Esophagus squamous epithelium (tissue), 4 donors: Measurements from ENCODE around the gene OBSCN.

Experiments used
- CTCF ChIP-seq, 6 experiments: fragments of 450-650 bp in 4 of 6; fragments of 200-600 bp in 2 of 6; sonication (generic) in 2 of 6; IDR thresholded peaks; one replicate each; pipeline ENCODE4 v1.5.1; 2016 to 2019; ENCODE audit warnings: antibody characterized with exemption in 6 of 6, mild to moderate bottlenecking in 4 of 6, moderate library complexity in 4 of 6
- POLR2A ChIP-seq, 4 donors: fragments of 450-650 bp; IDR thresholded peaks; one replicate each; pipeline ENCODE4 v1.6.1; 2017; ENCODE audit warnings: antibody characterized with exemption in 4 of 4, mild to moderate bottlenecking in 4 of 4, moderate library complexity in 3 of 4

- TF ChIP-seq CTCF (IDR thresholded peaks at IDR 0.05) (no peak), POLR2A (IDR thresholded peaks at IDR 0.05) (no peak)
Observed at GRCh38 chr1:228405979-228406228, 198.1 kb downstream of the OBSCN start.
